Spleen (tissue), 7 donors: ENCODE measurements around the gene SLC44A4.

Experiments
- CTCF ChIP-seq, 11 experiments: fragments of 200-600 bp in 7 of 11; fragments of 450-650 bp in 4 of 11; sonication (generic) in 4 of 11; IDR thresholded peaks in 8 of 11; conservative IDR thresholded peaks in 3 of 11; 1 replicate in 7 of 11; 2 replicates in 4 of 11; pipeline versions ENCODE4 v1.4.0 to v1.8.0; 2016 to 2021; ENCODE audit warnings: antibody characterized with exemption in 11 of 11, inconsistent platforms in 4 of 11, mild to moderate bottlenecking in 1 of 11
- POLR2A ChIP-seq, 3 donors: fragments of 450-650 bp; IDR thresholded peaks; one replicate each; pipeline ENCODE4 v1.5.1; 2017; ENCODE audit warnings: antibody characterized with exemption in 3 of 3, mild to moderate bottlenecking in 1 of 3
- donor health status: DM: no; HTN: no; CAD: no; lungs with moderate emphysema.
- donor health status: DM: no; HTN: no; CAD: no.
- donor health status: DM: no; HTN: no; CAD: no.

DNA sequence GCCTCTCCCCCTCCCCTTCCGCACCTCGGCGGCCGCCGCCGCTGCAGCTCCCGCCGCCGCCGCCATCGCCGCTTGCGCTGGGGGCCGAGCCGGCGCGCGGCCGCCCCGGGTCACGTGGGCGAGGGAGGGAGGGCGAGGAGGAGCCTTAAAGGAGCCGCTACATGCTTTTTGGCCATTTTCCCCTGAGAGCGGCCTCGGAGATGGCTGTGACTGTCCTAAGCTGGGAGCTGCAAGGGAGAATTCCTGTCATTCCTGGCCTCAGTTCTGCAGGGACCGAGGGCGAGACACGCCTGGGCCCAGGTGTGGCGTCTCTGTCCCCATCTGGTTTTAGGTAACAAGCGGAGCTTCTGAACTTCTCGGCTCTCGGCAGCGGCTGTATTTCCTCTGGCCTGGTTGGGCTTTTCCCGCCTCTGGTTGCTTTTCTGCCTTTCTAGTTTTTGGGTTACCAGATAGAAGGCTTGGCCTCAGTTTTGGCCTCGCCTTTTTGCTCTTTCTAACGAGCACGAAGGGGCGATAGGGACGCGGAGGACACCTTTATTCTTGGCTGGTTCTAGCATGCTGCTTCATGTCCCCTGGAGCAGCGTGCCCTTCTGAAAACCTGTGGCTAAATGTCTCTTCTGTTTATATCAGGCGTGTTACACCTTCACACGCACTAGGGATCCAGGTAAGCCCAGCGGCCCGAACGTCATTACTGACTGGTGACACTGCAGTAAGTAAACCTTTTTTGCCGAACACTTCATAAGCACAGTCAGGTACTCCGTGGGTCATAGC is 19.0 kb upstream of the SLC44A4 start, which contains the start of gene EHMT2:
- TF ChIP-seq CTCF (IDR thresholded peaks at IDR 0.05 in 8 of 11, conservative IDR thresholded peaks at IDR 0.05 in 3 of 11) (peak in 3 of 11 experiments; percentile 22 to 26 (median 24)), POLR2A (IDR thresholded peaks at IDR 0.05) (peak in 1 of 3 donors; percentile 35)
